HG02870 (cell line): Measurements from ENCODE around the gene TMEM35B.
A peak's percentile ranks its signal among the peaks of the same experiment; 100 is the strongest.
"Not testable (repeated sequence)": the region's sequence is repeated elsewhere in the genome, so short reads cannot be mapped to it uniquely, and the experiment has no call there.

ENCODE experiments used
- ATAC-seq: cut with Tn5 transposase; IDR thresholded peaks from one replicate; pipeline ENCODE4 v1.9.1; 2021; ENCODE audit warnings: mild to moderate bottlenecking, moderate library complexity; ENCODE audit not compliant: unreplicated experiment

TMEM35B gene

GRCh38 chr1:34984793-34985608 is at the start of gene TMEM35B:
TMEM35B (minus strand) TSS chr1:34985347; CDS start chr1:34985305, 42 bp downstream.
- ATAC-seq: peak; percentile 61

- no peak for ATAC-seq
Measured at GRCh38 chr1:35033346-35033745, 48.2 kb upstream of the TMEM35B start.

- ATAC-seq: no peak
Measured at GRCh38 chr1:35032384-35032739, 47.2 kb upstream of the TMEM35B start.

GRCh38 chr1:35030756-35031446 is 45.8 kb upstream of the TMEM35B start:
- ATAC-seq: no peak

GRCh38 chr1:35030338-35030737 is 45.2 kb upstream of the TMEM35B start:
- ATAC-seq: no peak

GRCh38 chr1:35029761-35030160 is 44.6 kb upstream of the TMEM35B start:
- no peak for ATAC-seq

GRCh38 chr1:35016406-35016805 is 31.3 kb upstream of the TMEM35B start:
- ATAC-seq: no peak

- no peak for ATAC-seq
Measured at GRCh38 chr1:35014486-35014885, 29.3 kb upstream of the TMEM35B start.

GRCh38 chr1:35005711-35006110 is 20.6 kb upstream of the TMEM35B start:
- ATAC-seq: no peak

GRCh38 chr1:35001743-35002142 is 16.6 kb upstream of the TMEM35B start:
- no peak for ATAC-seq

- ATAC-seq: no peak
Measured at GRCh38 chr1:34994878-34995277, 9.7 kb upstream of the TMEM35B start.

- ATAC-seq: no peak
Measured at GRCh38 chr1:34988581-34988980, 3.4 kb upstream of the TMEM35B start.

GRCh38 chr1:34988147-34988546 is 3.0 kb upstream of the TMEM35B start:
- ATAC-seq: no peak

GRCh38 chr1:34987018-34987417 is 1.9 kb upstream of the TMEM35B start:
- ATAC-seq: no peak

GRCh38 chr1:34985609-34985904 is 410 bp upstream of the TMEM35B start:
- ATAC-seq: not testable (repeated sequence)

GRCh38 chr1:34984435-34984792 is 733 bp downstream of the TMEM35B start:
- no peak for ATAC-seq

GRCh38 chr1:34983700-34984355 is 1.3 kb downstream of the TMEM35B start:
- no peak for ATAC-seq

- ATAC-seq: no peak
Measured at GRCh38 chr1:34982820-34983376, 2.2 kb downstream of the TMEM35B start.

GRCh38 chr1:34980715-34981114 is 4.4 kb downstream of the TMEM35B start:
- no peak for ATAC-seq

- ATAC-seq: no peak
Measured at GRCh38 chr1:34978921-34979320, 6.2 kb downstream of the TMEM35B start.

GRCh38 chr1:34977858-34978257 is 7.3 kb downstream of the TMEM35B start:
- ATAC-seq: no peak

GRCh38 chr1:34977210-34977471 is 8.0 kb downstream of the TMEM35B start:
- ATAC-seq: no peak
